BLaER1 treated with 17β-estradiol and CSF1 and Interleukin-3, amounts not matched to agents 10 nM and 100 nM (cell line): Measurements from ENCODE around the gene PPM1G.
A peak's percentile ranks its signal among the peaks of the same experiment; 100 is the strongest.

Source experiments
- H3K27ac ChIP-seq, 11 experiments: shearing (Covaris generic); formaldehyde crosslinking; 2 replicates each; pipeline ENCODE4 v1.8.1; 2022
- H3K27me3 ChIP-seq, 11 experiments: shearing (Covaris generic); formaldehyde crosslinking; 2 replicates each; pipeline ENCODE4 v1.8.1; 2022
- H3K36me3 ChIP-seq, 11 experiments: shearing (Covaris generic); formaldehyde crosslinking; 2 replicates each; pipeline ENCODE4 v1.8.1; 2022
- H3K4me1 ChIP-seq, 10 experiments: shearing (Covaris generic); formaldehyde crosslinking; 2 replicates each; pipeline ENCODE4 v1.8.1; 2022
- H3K4me2 ChIP-seq, 11 experiments: shearing (Covaris generic); formaldehyde crosslinking; 2 replicates each; pipeline ENCODE4 v1.8.1; 2022
- H3K4me3 ChIP-seq, 10 experiments: shearing (Covaris generic); formaldehyde crosslinking; 2 replicates each; pipeline ENCODE4 v1.8.1; 2022
- H3K9ac ChIP-seq, 11 experiments: shearing (Covaris generic); formaldehyde crosslinking; 2 replicates each; pipeline ENCODE4 v1.8.1; 2022
- H3K9me3 ChIP-seq, 11 experiments: shearing (Covaris generic); formaldehyde crosslinking; replicated peaks in 1 of 11; 2 replicates each; pipeline ENCODE4 v1.8.1; 2022
- H4K20me1 ChIP-seq, 11 experiments: shearing (Covaris generic); formaldehyde crosslinking; 2 replicates each; pipeline ENCODE4 v1.8.1; 2022
- Cebpa-rat ChIP-seq, 11 experiments: shearing (Covaris generic); IDR thresholded peaks; 2 replicates each; pipeline ENCODE4 v1.8.1; 2022

PPM1G gene

GRCh38 chr2:27378809-27379290 is 30.5 kb downstream of the PPM1G start:
- Histone ChIP-seq H3K4me3 (peak overlapping the region in 9 of 10 experiments; percentile 67 to 85 (median 74); a peak in 17 of 20 replicates), H3K4me1 (peaks cover 19 to 53% (median 26%) of the 10 kb centered on the region in 10 experiments), H3K4me2 (peak overlapping the region; percentile 89 to 99 (median 93)), H3K27me3 (no peaks in the 10 kb centered on the region), H3K27ac (peak overlapping the region in 8 of 11 experiments; percentile 8 to 96 (median 87); a peak in 13 of 22 replicates), H3K9me3 (no peaks in the 10 kb centered on the region), H3K36me3 (peaks cover 72 to 88% (median 82%) of the 10 kb centered on the region in 11 experiments), H4K20me1 (peaks cover 8 to 49% (median 35%) of the 10 kb centered on the region in 11 experiments; a peak in 15 of 22 replicates), H3K9ac (peak overlapping the region; percentile 82 to 94 (median 88))
- TF ChIP-seq Cebpa-rat (IDR thresholded peaks at IDR 0.05): no peak

DNA sequence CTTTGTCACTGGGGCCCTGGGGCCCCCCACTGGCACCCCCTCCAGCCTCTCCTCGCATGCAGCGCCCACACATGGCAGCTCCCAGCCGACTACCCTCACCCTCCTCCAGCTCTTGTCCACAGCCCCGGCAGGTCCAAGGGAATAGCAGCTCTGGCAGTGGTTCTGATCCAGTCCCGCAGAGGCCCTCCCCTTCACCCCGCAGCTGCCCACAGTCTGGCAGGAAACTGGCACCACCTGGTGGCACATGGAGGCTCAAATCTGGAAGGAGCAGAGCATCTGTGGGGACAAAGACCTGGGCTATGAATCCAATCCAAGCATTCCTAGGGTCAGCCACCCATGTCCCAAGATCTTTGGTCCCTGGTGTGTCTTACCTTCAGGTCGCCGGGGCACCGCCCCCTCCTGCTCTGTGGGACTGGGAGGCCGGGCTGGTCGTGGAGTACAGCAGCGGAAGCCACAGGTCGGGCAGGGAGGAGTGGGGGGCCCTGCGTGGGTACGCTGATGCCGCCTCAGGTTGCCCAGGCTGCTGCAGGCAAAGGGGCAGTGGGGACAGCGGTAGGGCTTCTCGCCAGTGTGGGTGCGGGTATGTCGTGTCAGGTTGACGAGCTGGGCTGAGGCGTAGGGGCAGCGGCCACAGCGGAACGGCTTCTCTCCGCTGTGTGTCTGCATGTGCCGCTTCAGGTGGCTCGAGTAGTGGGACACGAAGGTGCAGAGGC is 31.1 kb downstream of the PPM1G start:
- Histone ChIP-seq H3K4me2 (peak overlapping the region; percentile 89 to 99 (median 93); a peak in 19 of 22 replicates), H3K9ac (peak overlapping the region; percentile 82 to 94 (median 88); a peak in 20 of 22 replicates), H4K20me1 (peaks cover 8 to 49% (median 38%) of the 10 kb centered on the region in 11 experiments; a peak in 15 of 22 replicates), H3K9me3 (no peaks in the 10 kb centered on the region), H3K27me3 (no peaks in the 10 kb centered on the region), H3K36me3 (peaks cover 72 to 88% (median 82%) of the 10 kb centered on the region in 11 experiments), H3K4me3 (peak overlapping the region in 7 of 10 experiments; percentile 67 to 80 (median 74); a peak in 7 of 20 replicates), H3K4me1 (peaks cover 24 to 55% (median 32%) of the 10 kb centered on the region in 10 experiments), H3K27ac (peak overlapping the region in 6 of 11 experiments; percentile 8 to 94 (median 60); a peak in 8 of 22 replicates)
- TF ChIP-seq Cebpa-rat (IDR thresholded peaks at IDR 0.05): no peak

- Histone ChIP-seq H3K4me3 (no peak overlapping the region), H3K27ac (peak overlapping the region in 1 of 11 experiments; percentile 34; a peak in 1 of 22 replicates), H3K9ac (peak overlapping the region in 6 of 11 experiments; percentile 9 to 94 (median 88); a peak in 8 of 22 replicates), H4K20me1 (peaks cover 8 to 49% (median 38%) of the 10 kb centered on the region in 11 experiments; a peak in 15 of 22 replicates), H3K36me3 (peaks cover 74 to 88% (median 81%) of the 10 kb centered on the region in 11 experiments), H3K9me3 (no peaks in the 10 kb centered on the region), H3K4me2 (peak overlapping the region in 5 of 11 experiments; percentile 89 to 99 (median 92); a peak in 6 of 22 replicates), H3K27me3 (no peaks in the 10 kb centered on the region), H3K4me1 (peaks cover 30 to 59% (median 38%) of the 10 kb centered on the region in 10 experiments)
- no peak for TF ChIP-seq Cebpa-rat (IDR thresholded peaks at IDR 0.05)
Observed at GRCh38 chr2:27377618-27378095, 31.7 kb downstream of the PPM1G start.

- Histone ChIP-seq H4K20me1 (peaks cover 11 to 50% (median 39%) of the 10 kb centered on the region in 11 experiments; a peak in 15 of 22 replicates), H3K4me2 (no peak overlapping the region; a peak in 1 of 22 replicates), H3K4me1 (peaks cover 36 to 65% (median 44%) of the 10 kb centered on the region in 10 experiments), H3K4me3 (no peak overlapping the region), H3K27me3 (no peaks in the 10 kb centered on the region), H3K36me3 (peaks cover 68 to 88% (median 76%) of the 10 kb centered on the region in 11 experiments), H3K9ac (peak overlapping the region in 2 of 11 experiments; percentile 3 to 9; a peak in 4 of 22 replicates), H3K9me3 (no peaks in the 10 kb centered on the region), H3K27ac (no peak overlapping the region)
- no peak for TF ChIP-seq Cebpa-rat (IDR thresholded peaks at IDR 0.05)
Observed at GRCh38 chr2:27376866-27377617, 32.3 kb downstream of the PPM1G start.

GRCh38 chr2:27376151-27376865 is 33.1 kb downstream of the PPM1G start:
- Histone ChIP-seq H3K9me3 (no peaks in the 10 kb centered on the region), H3K9ac (peak overlapping the region in 2 of 11 experiments; percentile 3 to 9; a peak in 4 of 22 replicates), H3K27me3 (no peaks in the 10 kb centered on the region), H3K4me1 (peaks cover 43 to 69% (median 51%) of the 10 kb centered on the region in 10 experiments), H3K27ac (no peak overlapping the region), H3K4me2 (no peak overlapping the region), H3K36me3 (peaks cover 61 to 83% (median 69%) of the 10 kb centered on the region in 11 experiments), H3K4me3 (no peak overlapping the region), H4K20me1 (peaks cover 17 to 50% (median 39%) of the 10 kb centered on the region in 11 experiments; a peak in 16 of 22 replicates)
- no peak for TF ChIP-seq Cebpa-rat (IDR thresholded peaks at IDR 0.05)

GRCh38 chr2:27375513-27376099 is 33.8 kb downstream of the PPM1G start:
- Histone ChIP-seq H3K4me3 (no peak overlapping the region), H3K36me3 (peaks cover 59 to 79% (median 63%) of the 10 kb centered on the region in 11 experiments), H3K4me2 (no peak overlapping the region), H4K20me1 (peaks cover 17 to 50% (median 39%) of the 10 kb centered on the region in 11 experiments; a peak in 16 of 22 replicates), H3K9me3 (no peaks in the 10 kb centered on the region), H3K27me3 (no peaks in the 10 kb centered on the region), H3K27ac (no peak overlapping the region), H3K9ac (no peak overlapping the region), H3K4me1 (peaks cover 44 to 62% (median 48%) of the 10 kb centered on the region in 10 experiments)
- TF ChIP-seq Cebpa-rat (IDR thresholded peaks at IDR 0.05): no peak

DNA sequence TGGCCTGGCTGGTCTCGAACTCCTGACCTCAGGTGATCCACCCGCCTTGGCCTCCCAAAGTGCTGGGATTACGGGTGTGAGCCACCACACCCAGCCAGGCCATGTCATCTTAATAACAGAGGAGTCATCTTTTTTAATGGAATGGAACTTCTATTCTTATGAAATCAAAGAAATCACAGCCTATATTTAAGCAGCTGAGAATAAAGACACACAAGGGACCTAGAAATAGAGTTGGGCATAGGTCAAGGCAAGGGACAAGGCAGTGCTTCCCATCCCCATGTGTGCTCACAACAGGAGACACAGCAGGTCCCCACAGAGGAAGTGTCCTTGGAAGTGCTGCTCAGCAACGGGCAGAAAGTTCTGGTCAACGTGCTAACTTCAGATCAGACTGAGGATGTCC is 35.8 kb downstream of the PPM1G start:
- Histone ChIP-seq H3K9me3 (no peaks in the 10 kb centered on the region), H3K4me3 (no peak overlapping the region), H3K9ac (peak overlapping the region in 1 of 11 experiments; percentile 15; a peak in 1 of 22 replicates), H3K4me2 (peak overlapping the region; percentile 80 to 94 (median 88); a peak in 15 of 22 replicates), H3K27me3 (no peaks in the 10 kb centered on the region), H3K27ac (no peak overlapping the region), H3K36me3 (peaks cover 58 to 74% (median 63%) of the 10 kb centered on the region in 11 experiments), H3K4me1 (peaks cover 38 to 57% (median 44%) of the 10 kb centered on the region in 10 experiments), H4K20me1 (peaks cover 17 to 59% (median 44%) of the 10 kb centered on the region in 11 experiments; a peak in 17 of 22 replicates)
- TF ChIP-seq Cebpa-rat (IDR thresholded peaks at IDR 0.05): no peak
